Skeletal muscle tissue (tissue), 4 donors: ENCODE data around the gene ZBTB7C. TPM values are rescaled to one million over a fixed set of nuclear protein-coding genes. Genes with fewer than 3 reads are reported as not detected.

Experiments used
- H3K27ac ChIP-seq: one replicate; pipeline ENCODE4 v1.7.0; 2013; ENCODE audit warnings: mild to moderate bottlenecking, low read depth, low read length, inconsistent platforms
- H3K27me3 ChIP-seq, 3 donors: one replicate each; pipeline ENCODE4 v1.7.0; 2013; ENCODE audit warnings: low read length in 3 of 3; ENCODE audit not compliant: control insufficient read depth in 3 of 3, insufficient read depth in 3 of 3
- H3K36me3 ChIP-seq, 3 donors: one replicate each; pipeline ENCODE4 v1.7.0; 2013; ENCODE audit warnings: low read length in 3 of 3; ENCODE audit not compliant: control insufficient read depth in 3 of 3, insufficient read depth in 3 of 3
- H3K4me1 ChIP-seq, 3 donors: one replicate each; pipeline ENCODE4 v1.7.0; 2013; ENCODE audit warnings: low read length in 3 of 3, mild to moderate bottlenecking in 3 of 3; ENCODE audit not compliant: control insufficient read depth in 3 of 3, insufficient read depth in 3 of 3
- H3K4me3 ChIP-seq, 3 donors: one replicate each; pipeline ENCODE4 v1.7.0; 2013; ENCODE audit warnings: low read length in 3 of 3
- H3K9ac ChIP-seq, 3 donors: one replicate each; pipeline ENCODE4 v1.7.0; 2013; ENCODE audit warnings: low read length in 3 of 3, mild to moderate bottlenecking in 3 of 3, moderate library complexity in 2 of 3, low read depth in 1 of 3
- H3K9me3 ChIP-seq, 3 donors: one replicate each; pipeline ENCODE4 v1.7.0; 2013; ENCODE audit warnings: low read length in 3 of 3; ENCODE audit not compliant: control insufficient read depth in 3 of 3
- total RNA-seq: library from RNA; depleted of rRNA; stranded (reverse); fragments of >200 nt; gene quantifications from one replicate; pipeline ENCODE4 v1.2.3, GENCODE V29; 2014
- donor health status: Osteomylitis.

ZBTB7C gene
- total RNA-seq, 1 donor from 2014 or later: 2.6 TPM

GRCh38 chr18:48371854-48372602, 37.2 kb downstream of the ZBTB7C start:
- H3K36me3 ChIP-seq: no peaks in the 10 kb centered on the region
- peaks cover 0 to 3% (median 0%) of the 10 kb centered on the region in 3 donors for H3K27me3 ChIP-seq
- H3K9me3 ChIP-seq: no peaks in the 10 kb centered on the region
- H3K4me1 ChIP-seq: peaks cover 0 to 7% (median 0%) of the 10 kb centered on the region in 3 donors
- no peak overlapping the region for H3K9ac ChIP-seq
- no peak overlapping the region for H3K27ac ChIP-seq
- H3K4me3 ChIP-seq: no peak overlapping the region

DNA sequence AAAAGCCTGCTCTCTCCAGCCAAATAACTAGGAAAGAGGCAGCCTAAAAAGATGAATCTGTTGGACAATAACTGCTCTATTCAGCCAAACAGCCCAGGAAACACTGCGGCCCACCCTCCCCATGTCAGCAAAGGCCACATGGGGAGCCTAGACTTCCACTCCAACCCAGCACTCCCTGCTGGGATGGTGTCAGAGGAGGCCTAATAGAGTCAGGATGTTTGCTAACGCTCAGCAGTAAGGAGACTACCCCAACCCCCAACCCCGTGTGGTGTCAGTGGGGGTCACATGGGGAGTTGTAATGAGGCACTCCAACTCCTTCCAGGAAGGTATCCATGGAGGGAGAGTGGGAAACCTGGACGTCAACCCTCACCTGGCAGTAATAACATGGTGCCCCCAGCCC, 41.6 kb downstream of the ZBTB7C start:
- no peak overlapping the region for H3K4me3 ChIP-seq
- no peaks in the 10 kb centered on the region for H3K4me1 ChIP-seq
- H3K27ac ChIP-seq: no peak overlapping the region
- H3K36me3 ChIP-seq: no peaks in the 10 kb centered on the region
- H3K27me3 ChIP-seq: no peaks in the 10 kb centered on the region
- no peaks in the 10 kb centered on the region for H3K9me3 ChIP-seq
- H3K9ac ChIP-seq: no peak overlapping the region

GRCh38 chr18:48365965-48366364, 43.2 kb downstream of the ZBTB7C start:
- no peaks in the 10 kb centered on the region for H3K4me1 ChIP-seq
- no peaks in the 10 kb centered on the region for H3K36me3 ChIP-seq
- no peak overlapping the region for H3K27ac ChIP-seq
- no peak overlapping the region for H3K4me3 ChIP-seq
- no peaks in the 10 kb centered on the region for H3K27me3 ChIP-seq
- H3K9me3 ChIP-seq: no peaks in the 10 kb centered on the region
- no peak overlapping the region for H3K9ac ChIP-seq

GRCh38 chr18:48364146-48364545, 45.0 kb downstream of the ZBTB7C start:
- no peak overlapping the region for H3K27ac ChIP-seq
- no peaks in the 10 kb centered on the region for H3K36me3 ChIP-seq
- H3K4me3 ChIP-seq: no peak overlapping the region
- H3K27me3 ChIP-seq: no peaks in the 10 kb centered on the region
- no peaks in the 10 kb centered on the region for H3K9me3 ChIP-seq
- H3K4me1 ChIP-seq: no peaks in the 10 kb centered on the region
- no peak overlapping the region for H3K9ac ChIP-seq

DNA sequence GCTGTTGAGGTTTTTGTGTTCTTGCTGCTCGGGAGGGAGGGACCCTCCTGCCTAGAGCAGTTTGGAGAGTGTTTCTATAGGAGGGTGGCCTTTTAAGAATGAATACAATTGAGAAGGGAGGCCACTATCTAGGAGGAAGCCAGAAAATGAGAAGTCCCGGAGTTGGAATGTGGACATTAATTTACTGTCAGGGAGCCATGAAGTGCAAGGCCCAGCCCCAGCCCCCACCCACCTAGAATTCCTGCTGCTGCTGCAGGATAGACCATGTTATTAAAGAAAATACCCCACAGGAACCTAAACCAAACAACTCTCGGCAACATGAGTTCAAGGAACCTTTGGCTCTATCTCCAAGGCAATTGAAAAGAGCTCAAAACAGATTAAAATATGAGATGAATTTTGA, 46.0 kb downstream of the ZBTB7C start:
- Histone ChIP-seq H3K27ac (no peak overlapping the region), H3K4me3 (no peak overlapping the region), H3K27me3 (no peaks in the 10 kb centered on the region), H3K36me3 (no peaks in the 10 kb centered on the region), H3K9ac (no peak overlapping the region), H3K4me1 (no peaks in the 10 kb centered on the region), H3K9me3 (no peaks in the 10 kb centered on the region)

- H3K4me1 ChIP-seq: peaks cover 0 to 6% (median 5%) of the 10 kb centered on the region in 3 donors
- H3K27me3 ChIP-seq: no peaks in the 10 kb centered on the region
- H3K36me3 ChIP-seq: no peaks in the 10 kb centered on the region
- no peaks in the 10 kb centered on the region for H3K9me3 ChIP-seq
- no peak overlapping the region for H3K9ac ChIP-seq
- H3K4me3 ChIP-seq: no peak overlapping the region
- H3K27ac ChIP-seq: no peak overlapping the region
These were observed 47.4 kb downstream of the ZBTB7C start for GRCh38 chr18:48361801-48362200.

DNA sequence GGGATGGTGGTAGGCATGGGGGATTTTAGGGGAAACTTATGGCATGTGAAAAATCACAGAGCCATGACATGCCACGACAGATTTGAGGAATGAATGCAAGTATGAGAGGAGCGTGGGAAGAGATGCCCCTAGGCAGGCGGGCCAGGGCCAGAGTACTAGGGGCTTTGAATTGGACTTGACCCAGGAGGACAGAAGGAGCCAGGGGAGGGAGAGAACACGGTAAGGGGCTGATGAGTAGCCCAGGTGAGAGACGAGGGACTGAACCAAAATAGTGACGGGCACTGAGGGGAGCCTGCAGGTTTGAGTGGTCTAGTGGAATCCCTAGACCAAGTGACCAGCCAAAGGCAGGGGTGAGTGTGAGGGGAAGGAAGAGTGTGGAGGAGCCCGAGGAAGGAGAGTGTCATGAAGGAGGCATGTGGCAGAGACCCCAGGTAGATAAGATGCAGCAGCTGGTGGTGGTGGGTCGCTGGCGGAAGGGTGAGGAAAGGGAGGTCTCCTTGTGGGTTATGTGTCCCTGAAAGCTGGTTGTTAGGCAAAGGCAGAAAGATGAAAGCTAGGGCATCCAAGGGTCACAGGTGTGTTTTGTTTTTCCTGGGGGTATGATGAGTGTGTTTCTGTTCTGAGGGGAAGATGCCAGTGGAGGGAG, 48.7 kb downstream of the ZBTB7C start:
- Histone ChIP-seq H3K9ac (no peak overlapping the region), H3K36me3 (no peaks in the 10 kb centered on the region), H3K4me3 (no peak overlapping the region), H3K9me3 (no peaks in the 10 kb centered on the region), H3K27ac (no peak overlapping the region), H3K27me3 (no peaks in the 10 kb centered on the region), H3K4me1 (peaks cover 1 to 14% (median 12%) of the 10 kb centered on the region in 3 donors)

GRCh38 chr18:48359626-48360025, 49.6 kb downstream of the ZBTB7C start:
- H3K9ac ChIP-seq: no peak overlapping the region
- no peak overlapping the region for H3K4me3 ChIP-seq

DNA sequence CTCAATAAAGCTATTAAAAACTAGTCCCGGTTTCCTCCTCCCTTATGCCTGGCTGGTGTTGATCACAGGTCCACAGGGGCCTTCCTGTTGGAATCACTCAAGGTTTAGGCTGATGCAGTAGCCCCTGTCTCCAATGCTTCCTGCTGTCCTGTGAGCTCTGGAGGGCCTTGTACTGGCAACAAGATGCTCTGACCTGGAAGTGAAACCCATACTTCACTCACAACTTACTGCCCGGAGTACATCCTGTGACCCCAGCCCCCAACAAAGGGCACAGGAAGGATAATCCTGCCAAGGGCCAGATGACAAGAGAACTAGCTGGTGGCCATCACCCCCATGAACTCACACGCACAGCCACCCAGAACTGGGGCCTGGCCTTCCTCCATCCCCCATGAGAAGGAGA, 50.3 kb downstream of the ZBTB7C start:
- Histone ChIP-seq H3K27ac (no peak overlapping the region), H3K9me3 (no peaks in the 10 kb centered on the region), H3K4me1 (peaks cover 3 to 19% (median 16%) of the 10 kb centered on the region in 3 donors), H3K9ac (no peak overlapping the region), H3K4me3 (no peak overlapping the region), H3K36me3 (no peaks in the 10 kb centered on the region), H3K27me3 (no peaks in the 10 kb centered on the region)

More at GRCh38 chr18:48359626-48360025, 49.6 kb downstream of the ZBTB7C start:
- Histone ChIP-seq H3K9me3 (no peaks in the 10 kb centered on the region), H3K27me3 (no peaks in the 10 kb centered on the region), H3K4me1 (peaks cover 3 to 19% (median 16%) of the 10 kb centered on the region in 3 donors), H3K27ac (no peak overlapping the region), H3K36me3 (no peaks in the 10 kb centered on the region)

DNA sequence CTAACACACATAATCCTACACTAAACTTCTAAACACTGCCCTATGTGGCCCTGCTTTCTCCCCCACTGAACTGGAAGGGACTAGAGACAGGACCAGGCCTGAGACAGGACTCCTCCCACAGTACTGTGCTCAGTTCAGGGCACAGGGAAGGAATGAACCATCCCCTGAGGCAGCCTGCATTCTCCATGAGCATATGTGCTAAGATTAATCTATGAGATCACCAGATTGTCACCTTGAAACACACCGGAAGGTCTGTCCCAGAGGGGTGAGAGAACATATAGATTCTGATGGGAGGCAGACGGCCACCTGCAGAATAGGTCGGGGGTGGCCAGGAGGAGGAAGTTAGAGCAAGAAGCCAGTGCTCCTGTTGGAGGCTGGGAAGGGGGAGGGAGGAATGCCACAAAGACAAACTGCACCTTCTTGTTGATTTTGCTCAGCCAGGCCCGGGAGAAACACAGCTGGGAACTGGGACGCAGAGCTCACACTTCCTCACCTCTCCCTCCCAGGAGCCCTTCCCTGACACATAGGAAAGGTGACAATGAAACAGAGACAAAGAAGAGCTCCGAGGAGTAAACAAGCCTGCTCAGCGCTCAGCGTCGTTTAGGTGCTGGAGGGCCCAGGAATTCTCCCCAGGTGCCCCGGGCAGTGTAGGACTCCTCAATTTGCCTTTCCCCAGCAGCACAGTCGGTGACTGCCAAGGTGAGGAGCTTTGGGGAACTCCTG, 52.1 kb downstream of the ZBTB7C start:
- Histone ChIP-seq H3K27ac (no peak overlapping the region), H3K9me3 (no peaks in the 10 kb centered on the region), H3K4me1 (peaks cover 3 to 19% (median 16%) of the 10 kb centered on the region in 3 donors), H3K27me3 (no peaks in the 10 kb centered on the region), H3K4me3 (no peak overlapping the region), H3K9ac (no peak overlapping the region), H3K36me3 (no peaks in the 10 kb centered on the region)
